PC-9 (cell line): Measurements from ENCODE around the gene RCOR1.

Source experiments
- CTCF ChIP-seq: fragments of 200-600 bp; sonication (generic); conservative IDR thresholded peaks from 2 replicates; pipeline ENCODE4 v1.6.1; 2017; ENCODE audit warnings: mixed run types, antibody characterized with exemption, mild to moderate bottlenecking, moderate library complexity
- EZH2 ChIP-seq: fragments of 200-600 bp; sonication (generic); IDR thresholded peaks from 2 replicates; pipeline ENCODE4 v1.8.0; 2017; ENCODE audit warnings: antibody characterized with exemption, low read depth

DNA sequence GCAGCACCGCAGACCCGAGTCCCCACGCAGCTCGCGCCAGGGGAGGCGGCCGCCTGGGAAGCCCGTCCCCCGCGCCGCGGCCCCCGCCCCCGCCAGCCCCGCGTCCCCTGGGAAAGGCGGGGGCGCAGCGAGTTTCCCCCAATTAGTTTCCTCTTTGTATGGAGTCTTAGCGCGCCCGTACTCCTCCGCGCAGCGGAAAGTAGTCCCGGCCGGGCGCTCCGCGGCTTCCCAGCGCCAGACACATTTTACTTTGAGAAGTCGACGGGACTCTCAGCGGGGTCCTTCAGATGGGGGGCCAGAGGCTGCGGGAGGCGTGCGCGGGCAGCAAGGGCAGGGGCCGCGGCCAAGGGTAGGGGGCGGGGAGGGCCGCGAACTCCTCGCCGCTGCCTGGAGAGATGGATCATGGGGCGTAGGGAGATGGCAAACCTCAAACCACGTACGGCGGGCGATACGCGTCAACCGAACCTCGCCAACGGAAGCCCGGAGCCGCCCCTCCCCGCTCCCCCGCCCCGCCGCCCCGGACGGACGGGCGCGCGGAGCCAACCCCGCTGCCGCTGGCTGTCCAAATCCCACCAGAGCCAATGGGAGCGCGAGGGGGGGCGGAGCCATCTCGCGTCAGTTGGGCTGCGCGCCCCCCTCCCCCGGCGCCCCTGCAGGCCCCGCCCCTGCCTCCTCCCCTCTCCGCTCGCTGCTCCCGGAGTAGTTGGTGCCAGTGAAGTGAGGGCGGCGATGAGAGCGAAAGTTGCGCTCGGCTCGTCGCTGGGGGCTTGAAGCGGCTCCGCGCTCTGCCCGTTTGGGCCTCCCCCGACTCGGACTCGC is at the start of gene RCOR1:
- TF ChIP-seq CTCF: no peak
- TF ChIP-seq EZH2: no peak
